GM12878 (cell line): ENCODE results near the gene XPO1. TPM values are rescaled to one million over a fixed set of nuclear protein-coding genes. Genes with fewer than 3 reads are reported as not detected.

Experiments used
- ASH2L ChIP-seq: fragments of 300-600, 200-600 bp; sonication (generic); IDR thresholded peaks from 2 replicates; pipeline ENCODE4 v1.6.1; 2017; ENCODE audit warnings: low read depth, mild to moderate bottlenecking, borderline replicate concordance
- CBX3 ChIP-seq: fragments of 200-600 bp; sonication (generic); IDR thresholded peaks from 2 replicates; pipeline ENCODE4 v1.6.1; 2016; ENCODE audit warnings: low read depth, borderline replicate concordance
- CREB1 ChIP-seq: IDR thresholded peaks from 2 replicates; pipeline ENCODE4 v1.6.1; 2012; ENCODE audit warnings: low read depth, mild to moderate bottlenecking, inconsistent platforms
- CREM ChIP-seq: IDR thresholded peaks from 2 replicates; pipeline ENCODE4 v1.6.1; 2014; ENCODE audit warnings: antibody characterized with exemption, low read depth
- EED ChIP-seq: sonication (generic); IDR thresholded peaks from 2 replicates; pipeline ENCODE4 v1.6.1; 2016; ENCODE audit warnings: antibody characterized with exemption, low read depth
- FOS ChIP-seq: IDR thresholded peaks from 3 replicates; pipeline ENCODE4 v1.6.1; 2011; ENCODE audit warnings: borderline replicate concordance; ENCODE audit not compliant: insufficient read length; ENCODE audit errors: extremely low read depth
- HDGF ChIP-seq: fragments of 450-650 bp; IDR thresholded peaks from 2 replicates; pipeline ENCODE4 v1.6.1; 2016; ENCODE audit warnings: antibody characterized with exemption
- KDM1A ChIP-seq: fragments of 200-600 bp; sonication (generic); IDR thresholded peaks from 2 replicates; pipeline ENCODE4 v1.6.1; 2016; ENCODE audit warnings: borderline replicate concordance
- KLF5 ChIP-seq: fragments of 450-650 bp; IDR thresholded peaks from 2 replicates; pipeline ENCODE4 v1.6.1; 2014; ENCODE audit warnings: mild to moderate bottlenecking; ENCODE audit not compliant: partially characterized antibody
- MYB ChIP-seq: fragments of 150-350 bp; IDR thresholded peaks from 2 replicates; pipeline ENCODE4 v1.6.1; 2014; ENCODE audit warnings: mild to moderate bottlenecking, low read depth, low read length, borderline replicate concordance
- RB1 ChIP-seq: fragments of 450-650 bp; formaldehyde crosslinking; IDR thresholded peaks from 2 replicates; pipeline ENCODE4 v1.6.1; 2017; ENCODE audit warnings: mild to moderate bottlenecking, borderline replicate concordance
- RBBP5 ChIP-seq: fragments of 200-600 bp; sonication (generic); conservative IDR thresholded peaks from 2 replicates; pipeline ENCODE4 v1.6.1; 2016
- RELA ChIP-seq: fragments of 450-650 bp; IDR thresholded peaks from 2 replicates; pipeline ENCODE4 v1.8.0; 2014; ENCODE audit warnings: borderline replicate concordance; ENCODE audit not compliant: partially characterized antibody
- SIX5 ChIP-seq: IDR thresholded peaks from 2 replicates; pipeline ENCODE4 v1.6.1; 2011; ENCODE audit warnings: mild to moderate bottlenecking, low read depth, low read length, moderate library complexity; ENCODE audit not compliant: severe bottlenecking
- SMAD5 ChIP-seq: IDR thresholded peaks from 2 replicates; pipeline ENCODE4 v1.6.1; 2016; ENCODE audit warnings: antibody characterized with exemption, low read depth
- ZNF384 ChIP-seq: IDR thresholded peaks from 2 replicates; pipeline ENCODE4 v1.6.1; 2012; ENCODE audit warnings: low read depth, mild to moderate bottlenecking, low read length, improper control_type of control experiment, borderline replicate concordance
- polyA plus RNA-seq, 11 experiments: library from polyadenylated mRNA; depleted of rRNA in 4 of 11; unstranded in 6 of 11; stranded (reverse) in 5 of 11; fragments of >200 nt; fragmentation: Nextera tagmentation in 4 of 11; fragmentation: Illumina TruSeq in 1 of 11; extraction: Ambion mirVana in 4 of 11; extraction: Trizol in 1 of 11; gene quantifications; 1 replicate in 1 of 11; 2 replicates in 10 of 11; pipeline versions ENCODE4 v1.2.1 to v1.2.3, GENCODE V29; 2011 to 2016; ENCODE audit warnings: inconsistent platforms in 2 of 11, missing spikeins in 2 of 11, low read depth in 1 of 11
- total RNA-seq, 4 experiments: library from RNA; depleted of rRNA in 3 of 4; stranded (reverse); fragments of >200 nt in 3 of 4; fragmentation: Illumina TruSeq in 1 of 4; extraction: Trizol in 1 of 4; gene quantifications; 2 replicates each; pipeline versions ENCODE4 v1.2.1 to v1.2.3, GENCODE V29; 2013 to 2021
- TF ChIP-seq, protein P1 (sequence below): IDR thresholded peaks from 2 replicates; pipeline ENCODE4 v1.6.1; 2011; ENCODE audit warnings: mild to moderate bottlenecking, low read depth, low read length, moderate library complexity; ENCODE audit not compliant: insufficient replicate concordance
- TF ChIP-seq, protein P2 (sequence below): fragments of 450-650 bp; formaldehyde crosslinking; IDR thresholded peaks from 2 replicates; pipeline ENCODE4 v1.4.0; 2020; ENCODE audit warnings: mild to moderate bottlenecking, moderate library complexity
- TF ChIP-seq, protein P3 (sequence below): fragments of 450-650 bp; IDR thresholded peaks from 2 replicates; pipeline ENCODE4 v1.6.1; 2017; ENCODE audit warnings: mild to moderate bottlenecking
- TF ChIP-seq, protein P4 (sequence below): fragments of 450-650 bp; IDR thresholded peaks from 2 replicates; pipeline ENCODE4 v1.6.1; 2017; ENCODE audit warnings: mild to moderate bottlenecking, moderate library complexity

XPO1 gene
- total and polyA plus RNA-seq, 10 of the 15 experiments (the other 5 are each of a cell fraction or from before 2014, with no cell fraction given) = 57.3 to 216 (median 153) TPM

DNA sequence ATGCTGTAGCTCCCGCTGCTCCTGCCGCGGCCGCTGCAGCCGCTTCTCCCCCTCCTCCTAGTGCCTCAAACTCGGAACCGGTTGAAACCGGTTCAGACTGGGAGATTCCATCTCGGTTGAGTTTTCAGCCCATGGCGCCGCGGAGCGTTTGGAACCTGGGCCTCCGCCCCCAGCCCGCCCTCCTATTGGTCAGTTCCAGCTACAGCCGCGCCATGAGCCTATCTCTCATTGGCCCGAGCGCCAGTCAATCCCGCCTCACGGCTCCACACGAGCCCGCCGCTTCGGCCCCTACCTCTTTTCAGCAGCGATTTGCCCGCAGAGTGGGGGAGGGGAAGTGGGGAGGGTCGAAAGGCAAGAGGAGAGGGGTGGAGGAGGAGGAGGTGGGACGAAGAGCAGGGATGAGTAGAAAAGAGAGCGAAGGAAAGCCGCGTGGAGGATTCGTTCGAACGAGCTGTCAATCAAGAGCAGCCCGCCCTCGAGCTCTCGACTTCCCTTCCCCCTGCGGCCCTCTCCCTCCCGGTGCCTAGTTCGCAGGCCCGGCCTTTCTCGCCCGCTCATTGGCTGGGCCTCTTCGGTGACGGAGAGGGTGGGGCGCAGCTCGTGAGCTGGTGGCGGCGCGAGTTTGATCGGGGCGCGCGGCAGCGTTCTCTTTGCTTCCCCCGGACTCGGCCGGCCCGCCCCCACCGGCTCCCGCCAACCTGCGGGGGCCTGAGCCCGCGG lies at the start of gene XPO1 (continued):
- TF ChIP-seq ZNF384 (no peak), RELA (peak; percentile 82), CBX3 (no peak), CREB1 (no peak; the same call in none of the 2 replicates), SMAD5 (no peak; the same call in 1 of the 2 replicates), KLF5 (peak; percentile 78), RBBP5 (no peak), ASH2L (no peak), HDGF (peak; percentile 97; the same call in 1 of the 2 replicates), KDM1A (no peak), SIX5 (no peak), CREM (peak; percentile 69), EED (0 out of 2 replicates have a peak, but pooled peaks have one; percentile 21), MYB (no peak), RB1 (peak; percentile 85; the same call in 1 of the 2 replicates), FOS (peak; percentile 80)
- TF ChIP-seq, protein P1, sequence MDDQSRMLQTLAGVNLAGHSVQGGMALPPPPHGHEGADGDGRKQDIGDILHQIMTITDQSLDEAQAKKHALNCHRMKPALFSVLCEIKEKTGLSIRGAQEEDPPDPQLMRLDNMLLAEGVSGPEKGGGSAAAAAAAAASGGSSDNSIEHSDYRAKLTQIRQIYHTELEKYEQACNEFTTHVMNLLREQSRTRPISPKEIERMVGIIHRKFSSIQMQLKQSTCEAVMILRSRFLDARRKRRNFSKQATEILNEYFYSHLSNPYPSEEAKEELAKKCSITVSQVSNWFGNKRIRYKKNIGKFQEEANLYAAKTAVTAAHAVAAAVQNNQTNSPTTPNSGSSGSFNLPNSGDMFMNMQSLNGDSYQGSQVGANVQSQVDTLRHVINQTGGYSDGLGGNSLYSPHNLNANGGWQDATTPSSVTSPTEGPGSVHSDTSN = peak; percentile 96
- TF ChIP-seq, protein P2, sequence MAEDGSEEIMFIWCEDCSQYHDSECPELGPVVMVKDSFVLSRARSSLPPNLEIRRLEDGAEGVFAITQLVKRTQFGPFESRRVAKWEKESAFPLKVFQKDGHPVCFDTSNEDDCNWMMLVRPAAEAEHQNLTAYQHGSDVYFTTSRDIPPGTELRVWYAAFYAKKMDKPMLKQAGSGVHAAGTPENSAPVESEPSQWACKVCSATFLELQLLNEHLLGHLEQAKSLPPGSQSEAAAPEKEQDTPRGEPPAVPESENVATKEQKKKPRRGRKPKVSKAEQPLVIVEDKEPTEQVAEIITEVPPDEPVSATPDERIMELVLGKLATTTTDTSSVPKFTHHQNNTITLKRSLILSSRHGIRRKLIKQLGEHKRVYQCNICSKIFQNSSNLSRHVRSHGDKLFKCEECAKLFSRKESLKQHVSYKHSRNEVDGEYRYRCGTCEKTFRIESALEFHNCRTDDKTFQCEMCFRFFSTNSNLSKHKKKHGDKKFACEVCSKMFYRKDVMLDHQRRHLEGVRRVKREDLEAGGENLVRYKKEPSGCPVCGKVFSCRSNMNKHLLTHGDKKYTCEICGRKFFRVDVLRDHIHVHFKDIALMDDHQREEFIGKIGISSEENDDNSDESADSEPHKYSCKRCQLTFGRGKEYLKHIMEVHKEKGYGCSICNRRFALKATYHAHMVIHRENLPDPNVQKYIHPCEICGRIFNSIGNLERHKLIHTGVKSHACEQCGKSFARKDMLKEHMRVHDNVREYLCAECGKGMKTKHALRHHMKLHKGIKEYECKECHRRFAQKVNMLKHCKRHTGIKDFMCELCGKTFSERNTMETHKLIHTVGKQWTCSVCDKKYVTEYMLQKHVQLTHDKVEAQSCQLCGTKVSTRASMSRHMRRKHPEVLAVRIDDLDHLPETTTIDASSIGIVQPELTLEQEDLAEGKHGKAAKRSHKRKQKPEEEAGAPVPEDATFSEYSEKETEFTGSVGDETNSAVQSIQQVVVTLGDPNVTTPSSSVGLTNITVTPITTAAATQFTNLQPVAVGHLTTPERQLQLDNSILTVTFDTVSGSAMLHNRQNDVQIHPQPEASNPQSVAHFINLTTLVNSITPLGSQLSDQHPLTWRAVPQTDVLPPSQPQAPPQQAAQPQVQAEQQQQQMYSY (CRISPR knock-in tag) = no peak
- TF ChIP-seq, protein P3, sequence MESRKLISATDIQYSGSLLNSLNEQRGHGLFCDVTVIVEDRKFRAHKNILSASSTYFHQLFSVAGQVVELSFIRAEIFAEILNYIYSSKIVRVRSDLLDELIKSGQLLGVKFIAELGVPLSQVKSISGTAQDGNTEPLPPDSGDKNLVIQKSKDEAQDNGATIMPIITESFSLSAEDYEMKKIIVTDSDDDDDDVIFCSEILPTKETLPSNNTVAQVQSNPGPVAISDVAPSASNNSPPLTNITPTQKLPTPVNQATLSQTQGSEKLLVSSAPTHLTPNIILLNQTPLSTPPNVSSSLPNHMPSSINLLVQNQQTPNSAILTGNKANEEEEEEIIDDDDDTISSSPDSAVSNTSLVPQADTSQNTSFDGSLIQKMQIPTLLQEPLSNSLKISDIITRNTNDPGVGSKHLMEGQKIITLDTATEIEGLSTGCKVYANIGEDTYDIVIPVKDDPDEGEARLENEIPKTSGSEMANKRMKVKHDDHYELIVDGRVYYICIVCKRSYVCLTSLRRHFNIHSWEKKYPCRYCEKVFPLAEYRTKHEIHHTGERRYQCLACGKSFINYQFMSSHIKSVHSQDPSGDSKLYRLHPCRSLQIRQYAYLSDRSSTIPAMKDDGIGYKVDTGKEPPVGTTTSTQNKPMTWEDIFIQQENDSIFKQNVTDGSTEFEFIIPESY = no peak
- TF ChIP-seq, protein P4, sequence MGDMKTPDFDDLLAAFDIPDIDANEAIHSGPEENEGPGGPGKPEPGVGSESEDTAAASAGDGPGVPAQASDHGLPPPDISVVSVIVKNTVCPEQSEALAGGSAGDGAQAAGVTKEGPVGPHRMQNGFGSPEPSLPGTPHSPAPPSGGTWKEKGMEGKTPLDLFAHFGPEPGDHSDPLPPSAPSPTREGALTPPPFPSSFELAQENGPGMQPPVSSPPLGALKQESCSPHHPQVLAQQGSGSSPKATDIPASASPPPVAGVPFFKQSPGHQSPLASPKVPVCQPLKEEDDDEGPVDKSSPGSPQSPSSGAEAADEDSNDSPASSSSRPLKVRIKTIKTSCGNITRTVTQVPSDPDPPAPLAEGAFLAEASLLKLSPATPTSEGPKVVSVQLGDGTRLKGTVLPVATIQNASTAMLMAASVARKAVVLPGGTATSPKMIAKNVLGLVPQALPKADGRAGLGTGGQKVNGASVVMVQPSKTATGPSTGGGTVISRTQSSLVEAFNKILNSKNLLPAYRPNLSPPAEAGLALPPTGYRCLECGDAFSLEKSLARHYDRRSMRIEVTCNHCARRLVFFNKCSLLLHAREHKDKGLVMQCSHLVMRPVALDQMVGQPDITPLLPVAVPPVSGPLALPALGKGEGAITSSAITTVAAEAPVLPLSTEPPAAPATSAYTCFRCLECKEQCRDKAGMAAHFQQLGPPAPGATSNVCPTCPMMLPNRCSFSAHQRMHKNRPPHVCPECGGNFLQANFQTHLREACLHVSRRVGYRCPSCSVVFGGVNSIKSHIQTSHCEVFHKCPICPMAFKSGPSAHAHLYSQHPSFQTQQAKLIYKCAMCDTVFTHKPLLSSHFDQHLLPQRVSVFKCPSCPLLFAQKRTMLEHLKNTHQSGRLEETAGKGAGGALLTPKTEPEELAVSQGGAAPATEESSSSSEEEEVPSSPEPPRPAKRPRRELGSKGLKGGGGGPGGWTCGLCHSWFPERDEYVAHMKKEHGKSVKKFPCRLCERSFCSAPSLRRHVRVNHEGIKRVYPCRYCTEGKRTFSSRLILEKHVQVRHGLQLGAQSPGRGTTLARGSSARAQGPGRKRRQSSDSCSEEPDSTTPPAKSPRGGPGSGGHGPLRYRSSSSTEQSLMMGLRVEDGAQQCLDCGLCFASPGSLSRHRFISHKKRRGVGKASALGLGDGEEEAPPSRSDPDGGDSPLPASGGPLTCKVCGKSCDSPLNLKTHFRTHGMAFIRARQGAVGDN = no peak
